DMS79 treated with DMSO at 0.1 percent for 48 hours (cell line): ENCODE data around the gene KRTAP25-1.

Experiments
- DNase-seq: peaks from one replicate; lab custom pipeline; 2025; lab: John Stamatoyannopoulos, UW

Gene KRTAP25-1

GRCh38 chr21:30249936-30250335, 39.4 kb downstream of the KRTAP25-1 start:
- DNase-seq = no peak

GRCh38 chr21:30248844-30249243, 40.5 kb downstream of the KRTAP25-1 start:
- no peak for DNase-seq

- DNase-seq = no peak
Measured at GRCh38 chr21:30245061-30245460, 44.3 kb downstream of the KRTAP25-1 start.

- DNase-seq = no peak
Measured at GRCh38 chr21:30243691-30244090, 45.6 kb downstream of the KRTAP25-1 start.

- no peak for DNase-seq
Measured at GRCh38 chr21:30240661-30241060, 48.7 kb downstream of the KRTAP25-1 start.
